GM19193 (cell line): ENCODE data around the gene DFFB.

ENCODE experiments used
- POLR2A ChIP-seq: IDR thresholded peaks from 4 replicates; pipeline ENCODE4 v1.6.1; 2011; ENCODE audit not compliant: insufficient read depth, insufficient read length; ENCODE audit errors: extremely low read depth

Gene DFFB

GRCh38 chr1:3821908-3822307, 35.4 kb upstream of the DFFB start:
- no peak for TF ChIP-seq POLR2A

- no peak for TF ChIP-seq POLR2A
These were observed 34.9 kb upstream of the DFFB start for GRCh38 chr1:3822421-3822820.

- no peak for TF ChIP-seq POLR2A
These were observed 32.6 kb upstream of the DFFB start for GRCh38 chr1:3824650-3825049.

- no peak for TF ChIP-seq POLR2A
These were observed 31.9 kb upstream of the DFFB start for GRCh38 chr1:3825356-3825755.

- no peak for TF ChIP-seq POLR2A
These were observed 29.4 kb upstream of the DFFB start for GRCh38 chr1:3827813-3828307.

GRCh38 chr1:3828391-3828790, 28.9 kb upstream of the DFFB start:
- TF ChIP-seq POLR2A, result no peak

GRCh38 chr1:3831689-3832088, 25.6 kb upstream of the DFFB start:
- no peak for TF ChIP-seq POLR2A

GRCh38 chr1:3834701-3835100, 22.6 kb upstream of the DFFB start:
- TF ChIP-seq POLR2A, result no peak

GRCh38 chr1:3836421-3836820, 20.9 kb upstream of the DFFB start:
- TF ChIP-seq POLR2A, result no peak

- no peak for TF ChIP-seq POLR2A
These were observed 20.1 kb upstream of the DFFB start for GRCh38 chr1:3837200-3837599.

GRCh38 chr1:3837685-3838084, 19.6 kb upstream of the DFFB start:
- no peak for TF ChIP-seq POLR2A

GRCh38 chr1:3838788-3839187, 18.5 kb upstream of the DFFB start:
- no peak for TF ChIP-seq POLR2A

GRCh38 chr1:3841491-3841890, 15.8 kb upstream of the DFFB start:
- TF ChIP-seq POLR2A, result no peak

GRCh38 chr1:3842912-3843311, 14.4 kb upstream of the DFFB start:
- no peak for TF ChIP-seq POLR2A

GRCh38 chr1:3846541-3846940, 10.7 kb upstream of the DFFB start:
- TF ChIP-seq POLR2A, result no peak

- TF ChIP-seq POLR2A, result no peak
These were observed 10.2 kb upstream of the DFFB start for GRCh38 chr1:3847081-3847480.

- TF ChIP-seq POLR2A, result no peak
These were observed 6.4 kb upstream of the DFFB start for GRCh38 chr1:3850857-3851256.
